Measurements from ENCODE around the gene GCN1.
A peak's percentile ranks its signal among the peaks of the same experiment; 100 is the strongest.

The GCN1 gene

GRCh38 chr12:120090206-120090605, 104.3 kb downstream of the GCN1 start:
- no peak for DNase-seq

- no peak for DNase-seq
Observed at GRCh38 chr12:120089796-120090195, 104.7 kb downstream of the GCN1 start.

GRCh38 chr12:120089105-120089504, 105.4 kb downstream of the GCN1 start:
- no peak for DNase-seq

- DNase-seq, result peak; percentile 99
Observed at GRCh38 chr12:120086801-120087621, 107.5 kb downstream of the GCN1 start.

- no peak for DNase-seq
Observed at GRCh38 chr12:120085920-120086645, 108.4 kb downstream of the GCN1 start.

- DNase-seq, result no peak
Observed at GRCh38 chr12:120081641-120082040, 112.9 kb downstream of the GCN1 start.

GRCh38 chr12:120079411-120080400, 114.8 kb downstream of the GCN1 start:
- no peak for DNase-seq

- DNase-seq, result no peak
Observed at GRCh38 chr12:120078868-120079267, 115.6 kb downstream of the GCN1 start.

GRCh38 chr12:120077260-120077659, 117.3 kb downstream of the GCN1 start:
- DNase-seq, result no peak
